ENCODE data around the gene MED12L.
A peak's percentile ranks its signal among the peaks of the same experiment; 100 is the strongest.

The MED12L gene

DNA sequence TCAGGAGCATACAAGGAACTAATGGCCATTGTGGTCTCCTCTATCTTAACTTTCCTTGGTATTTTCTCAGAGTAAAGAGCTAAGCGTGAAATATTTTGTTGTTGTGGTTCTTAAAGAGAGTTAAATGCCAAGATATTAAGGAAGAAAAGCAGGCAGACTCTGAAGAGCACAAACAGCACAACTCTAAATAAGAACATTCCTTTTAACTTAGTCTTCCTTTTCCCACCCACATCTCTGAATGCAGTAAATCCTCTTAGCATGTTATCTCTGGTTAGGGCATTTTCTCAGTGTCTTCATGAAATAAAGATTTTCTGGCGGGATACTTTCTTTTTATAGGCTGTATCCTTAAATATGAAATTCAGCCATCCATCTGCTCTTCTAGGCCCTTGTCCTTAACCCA lies 229.7 kb downstream of the MED12L start:
- TF ChIP-seq RARB (CRISPR knock-in tag; IDR thresholded peaks at IDR 0.05) (no peak), CREB5 (CRISPR knock-in tag; IDR thresholded peaks at IDR 0.05; ENCODE audit: low read depth) (no peak), POU6F1 (CRISPR knock-in tag; IDR thresholded peaks at IDR 0.05; ENCODE audit: borderline replicate concordance, low read depth) (no peak), TCF4 (CRISPR knock-in tag; IDR thresholded peaks at IDR 0.05; ENCODE audit: borderline replicate concordance) (no peak), BACH2 (CRISPR knock-in tag; IDR thresholded peaks at IDR 0.05; ENCODE audit: borderline replicate concordance) (no peak)
- TF ChIP-seq, protein P1, sequence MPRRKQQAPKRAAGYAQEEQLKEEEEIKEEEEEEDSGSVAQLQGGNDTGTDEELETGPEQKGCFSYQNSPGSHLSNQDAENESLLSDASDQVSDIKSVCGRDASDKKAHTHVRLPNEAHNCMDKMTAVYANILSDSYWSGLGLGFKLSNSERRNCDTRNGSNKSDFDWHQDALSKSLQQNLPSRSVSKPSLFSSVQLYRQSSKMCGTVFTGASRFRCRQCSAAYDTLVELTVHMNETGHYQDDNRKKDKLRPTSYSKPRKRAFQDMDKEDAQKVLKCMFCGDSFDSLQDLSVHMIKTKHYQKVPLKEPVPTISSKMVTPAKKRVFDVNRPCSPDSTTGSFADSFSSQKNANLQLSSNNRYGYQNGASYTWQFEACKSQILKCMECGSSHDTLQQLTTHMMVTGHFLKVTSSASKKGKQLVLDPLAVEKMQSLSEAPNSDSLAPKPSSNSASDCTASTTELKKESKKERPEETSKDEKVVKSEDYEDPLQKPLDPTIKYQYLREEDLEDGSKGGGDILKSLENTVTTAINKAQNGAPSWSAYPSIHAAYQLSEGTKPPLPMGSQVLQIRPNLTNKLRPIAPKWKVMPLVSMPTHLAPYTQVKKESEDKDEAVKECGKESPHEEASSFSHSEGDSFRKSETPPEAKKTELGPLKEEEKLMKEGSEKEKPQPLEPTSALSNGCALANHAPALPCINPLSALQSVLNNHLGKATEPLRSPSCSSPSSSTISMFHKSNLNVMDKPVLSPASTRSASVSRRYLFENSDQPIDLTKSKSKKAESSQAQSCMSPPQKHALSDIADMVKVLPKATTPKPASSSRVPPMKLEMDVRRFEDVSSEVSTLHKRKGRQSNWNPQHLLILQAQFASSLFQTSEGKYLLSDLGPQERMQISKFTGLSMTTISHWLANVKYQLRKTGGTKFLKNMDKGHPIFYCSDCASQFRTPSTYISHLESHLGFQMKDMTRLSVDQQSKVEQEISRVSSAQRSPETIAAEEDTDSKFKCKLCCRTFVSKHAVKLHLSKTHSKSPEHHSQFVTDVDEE (CRISPR knock-in tag; IDR thresholded peaks at IDR 0.05), result no peak
- no peak for ATAC-seq

- TF ChIP-seq, protein P2, sequence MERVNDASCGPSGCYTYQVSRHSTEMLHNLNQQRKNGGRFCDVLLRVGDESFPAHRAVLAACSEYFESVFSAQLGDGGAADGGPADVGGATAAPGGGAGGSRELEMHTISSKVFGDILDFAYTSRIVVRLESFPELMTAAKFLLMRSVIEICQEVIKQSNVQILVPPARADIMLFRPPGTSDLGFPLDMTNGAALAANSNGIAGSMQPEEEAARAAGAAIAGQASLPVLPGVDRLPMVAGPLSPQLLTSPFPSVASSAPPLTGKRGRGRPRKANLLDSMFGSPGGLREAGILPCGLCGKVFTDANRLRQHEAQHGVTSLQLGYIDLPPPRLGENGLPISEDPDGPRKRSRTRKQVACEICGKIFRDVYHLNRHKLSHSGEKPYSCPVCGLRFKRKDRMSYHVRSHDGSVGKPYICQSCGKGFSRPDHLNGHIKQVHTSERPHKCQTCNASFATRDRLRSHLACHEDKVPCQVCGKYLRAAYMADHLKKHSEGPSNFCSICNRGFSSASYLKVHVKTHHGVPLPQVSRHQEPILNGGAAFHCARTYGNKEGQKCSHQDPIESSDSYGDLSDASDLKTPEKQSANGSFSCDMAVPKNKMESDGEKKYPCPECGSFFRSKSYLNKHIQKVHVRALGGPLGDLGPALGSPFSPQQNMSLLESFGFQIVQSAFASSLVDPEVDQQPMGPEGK (CRISPR knock-in tag; IDR thresholded peaks at IDR 0.05; ENCODE audit: borderline replicate concordance), result no peak
- no peak for TF ChIP-seq CREB5 (CRISPR knock-in tag; IDR thresholded peaks at IDR 0.05; ENCODE audit: low read depth)
- ATAC-seq, result no peak
Measured at GRCh38 chr3:151315846-151316245, 230.4 kb downstream of the MED12L start.

GRCh38 chr3:151316267-151316991 lies 231.0 kb downstream of the MED12L start, which contains the start of gene GPR87:
TSS of gene GPR87 (minus strand) at chr3:151316820. CDS start at chr3:151300100, 16,720 bp downstream.
- ATAC-seq, result no peak

DNA sequence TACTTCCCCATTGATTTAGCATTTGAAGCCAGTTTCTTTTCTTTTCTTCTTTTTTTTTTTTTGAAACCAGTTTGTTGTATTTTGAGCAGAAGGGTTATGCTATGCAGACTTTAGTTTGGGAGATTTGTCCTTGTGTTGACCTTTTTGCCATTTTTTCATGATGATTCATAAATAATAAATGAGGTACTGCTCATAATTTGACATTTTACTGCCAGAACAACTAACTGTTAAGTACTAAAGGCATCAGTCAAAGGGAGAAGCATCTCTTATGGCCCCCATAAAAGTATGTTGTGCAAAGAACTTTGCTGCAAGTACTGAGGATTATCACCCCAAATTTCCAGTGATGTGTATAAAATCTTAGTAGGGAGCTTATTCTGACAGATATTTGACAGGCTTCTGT lies 232.8 kb downstream of the MED12L start:
- no peak for TF ChIP-seq ZNF8 (CRISPR knock-in tag; IDR thresholded peaks at IDR 0.05)
- TF ChIP-seq RARB (CRISPR knock-in tag; IDR thresholded peaks at IDR 0.05), result no peak
- no peak for TF ChIP-seq OSR1 (CRISPR knock-in tag; IDR thresholded peaks at IDR 0.05)
- TF ChIP-seq ZNF565 (CRISPR knock-in tag; conservative IDR thresholded peaks at IDR 0.05; ENCODE audit: low read depth), result no peak
- no peak for TF ChIP-seq CSRNP3 (CRISPR knock-in tag; IDR thresholded peaks at IDR 0.05)
- no peak for TF ChIP-seq CSDC2 (CRISPR knock-in tag; IDR thresholded peaks at IDR 0.05)
- no peak for TF ChIP-seq PPARA (CRISPR knock-in tag; IDR thresholded peaks at IDR 0.05; ENCODE audit: borderline replicate concordance)
- peak; percentile 75 for TF ChIP-seq ISL1 (CRISPR knock-in tag; IDR thresholded peaks at IDR 0.05)
- TF ChIP-seq GLIS3 (CRISPR knock-in tag; IDR thresholded peaks at IDR 0.05), result no peak
- peak; percentile 65 for ATAC-seq

More at GRCh38 chr3:151316267-151316991, 231.0 kb downstream of the MED12L start, which contains the start of gene GPR87:
- TF ChIP-seq RARB (CRISPR knock-in tag; IDR thresholded peaks at IDR 0.05) (no peak), ZFP30 (CRISPR knock-in tag; IDR thresholded peaks at IDR 0.05) (no peak), CSDC2 (CRISPR knock-in tag; IDR thresholded peaks at IDR 0.05) (no peak), BACH2 (CRISPR knock-in tag; IDR thresholded peaks at IDR 0.05; ENCODE audit: borderline replicate concordance) (no peak), ESRRG (CRISPR knock-in tag; IDR thresholded peaks at IDR 0.05) (no peak), PPARA (CRISPR knock-in tag; IDR thresholded peaks at IDR 0.05; ENCODE audit: borderline replicate concordance) (no peak), ZNF70 (CRISPR knock-in tag; IDR thresholded peaks at IDR 0.05) (no peak)
- TF ChIP-seq, protein P1 (CRISPR knock-in tag; IDR thresholded peaks at IDR 0.05), result no peak
